Measurements from ENCODE around the gene CTNNA2.

Gene CTNNA2

GRCh38 chr2:80291656-80292055, 778.8 kb downstream of the CTNNA2 start:
- no peak for DNase-seq (ENCODE audit: low read depth)

GRCh38 chr2:80292474-80292873, 779.6 kb downstream of the CTNNA2 start:
- DNase-seq (ENCODE audit: low read depth): no peak

GRCh38 chr2:80293039-80293438, 780.2 kb downstream of the CTNNA2 start:
- DNase-seq (ENCODE audit: low read depth): no peak

GRCh38 chr2:80298954-80299353, 786.1 kb downstream of the CTNNA2 start:
- DNase-seq (ENCODE audit: low read depth): no peak

GRCh38 chr2:80299661-80300060, 786.8 kb downstream of the CTNNA2 start:
- no peak for DNase-seq (ENCODE audit: low read depth)

GRCh38 chr2:80300346-80300745, 787.5 kb downstream of the CTNNA2 start:
- no peak for DNase-seq (ENCODE audit: low read depth)

- DNase-seq (ENCODE audit: low read depth): no peak
Measured at GRCh38 chr2:80300954-80301353, 788.1 kb downstream of the CTNNA2 start.

- DNase-seq (ENCODE audit: low read depth): no peak
Measured at GRCh38 chr2:80302001-80302313, 789.1 kb downstream of the CTNNA2 start.

GRCh38 chr2:80302314-80303005, 789.6 kb downstream of the CTNNA2 start:
- DNase-seq (ENCODE audit: low read depth): no peak

GRCh38 chr2:80303006-80303908, 790.4 kb downstream of the CTNNA2 start:
- no peak for DNase-seq (ENCODE audit: low read depth)

- DNase-seq (ENCODE audit: low read depth): no peak
Measured at GRCh38 chr2:80303909-80304837, 791.3 kb downstream of the CTNNA2 start, which contains the start of gene LRRTM1. Gene LRRTM1 (minus strand): TSS chr2:80304752. CDS start chr2:80303819, 933 bp downstream.

GRCh38 chr2:80311304-80311703, 798.5 kb downstream of the CTNNA2 start:
- no peak for DNase-seq (ENCODE audit: low read depth)

- no peak for DNase-seq (ENCODE audit: low read depth)
Measured at GRCh38 chr2:80312282-80312839, 799.5 kb downstream of the CTNNA2 start.

- no peak for DNase-seq (ENCODE audit: low read depth)
Measured at GRCh38 chr2:80322311-80322920, 809.6 kb downstream of the CTNNA2 start.

- no peak for DNase-seq (ENCODE audit: low read depth)
Measured at GRCh38 chr2:80322958-80323357, 810.1 kb downstream of the CTNNA2 start.

- DNase-seq (ENCODE audit: low read depth): no peak
Measured at GRCh38 chr2:80323610-80324009, 810.8 kb downstream of the CTNNA2 start.

GRCh38 chr2:80324525-80324924, 811.7 kb downstream of the CTNNA2 start:
- no peak for DNase-seq (ENCODE audit: low read depth)

GRCh38 chr2:80326214-80326613, 813.4 kb downstream of the CTNNA2 start:
- no peak for DNase-seq (ENCODE audit: low read depth)

GRCh38 chr2:80326861-80327260, 814.0 kb downstream of the CTNNA2 start:
- no peak for DNase-seq (ENCODE audit: low read depth)

- DNase-seq (ENCODE audit: low read depth): no peak
Measured at GRCh38 chr2:80328159-80328571, 815.3 kb downstream of the CTNNA2 start.

GRCh38 chr2:80329491-80329890, 816.6 kb downstream of the CTNNA2 start:
- DNase-seq (ENCODE audit: low read depth): no peak

All from activated T-cell treated with anti-CD3 and anti-CD28 coated beads for 1 hour (primary cell).